Measurements from ENCODE around the gene FMO4. TPM values are rescaled to one million over a fixed set of nuclear protein-coding genes. Genes with fewer than 3 reads are reported as not detected.

The FMO4 gene
- 1.6 and 1.7 TPM in 2 replicates for total RNA-seq (2014; rRNA removed; shearing (Covaris generic))
- 0.82 and 1.4 TPM in 2 replicates for polyA plus RNA-seq (2016; fragmentation: Nextera tagmentation; extraction: Ambion mirVana)

DNA sequence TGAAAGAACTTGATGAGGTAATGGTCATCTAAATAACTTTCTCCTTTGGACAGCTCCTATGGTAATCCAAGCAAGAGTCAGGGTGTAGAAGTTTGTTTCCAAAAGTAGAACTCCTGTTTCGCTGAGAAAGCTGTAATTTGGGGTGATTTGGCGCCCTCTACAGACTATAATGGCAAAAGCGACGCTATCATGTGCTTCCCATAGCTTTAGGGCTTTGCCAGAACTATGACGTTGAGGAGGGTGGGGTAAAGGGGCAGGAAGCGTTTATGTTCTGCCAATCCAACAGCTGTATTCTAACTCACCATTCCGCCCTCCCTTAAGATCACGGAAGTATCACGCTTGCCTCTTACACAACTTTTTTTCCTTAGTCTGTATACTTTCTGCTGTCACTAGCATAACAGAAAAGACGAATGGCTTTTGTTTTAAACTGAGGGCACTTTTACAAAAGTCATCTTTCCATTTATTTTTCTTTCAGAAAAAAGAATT, at the start of gene FMO4:
FMO4 (plus strand) TSS at position 349 of the 486 bp plus-strand sequence. CDS start 5,643 bp downstream, outside the sequence.
- Histone ChIP-seq H3K4me2 (ENCODE audit: unreplicated experiment) (peak within 1 kb of the TSS; percentile 89), H4K20me1 (ENCODE audit: insufficient read depth) (no peaks in the 10 kb centered on the region), H3K9me3 (ENCODE audit: low read depth) (no peaks in the 10 kb centered on the region), H3K9ac (peak within 1 kb of the TSS; percentile 73), H3K4me1 (ENCODE audit: insufficient read depth) (peaks cover 5% of the 10 kb centered on the region; the same call in 1 of the 2 replicates), H2AFZ (peak within 1 kb of the TSS; percentile 85), H3K27me3 (replicated peaks; ENCODE audit: insufficient read depth) (0 out of 2 replicates have a peak, but pooled peaks cover 4% of the 10 kb centered on the region), H3K4me3 (peak within 1 kb of the TSS; percentile 68), H3K27ac (peak within 1 kb of the TSS; percentile 50), H3F3A (ENCODE audit: insufficient read depth) (peaks cover 6% of the 10 kb centered on the region; the same call in 1 of the 2 replicates), H3K9me2 (ENCODE audit: insufficient read depth) (no peaks in the 10 kb centered on the region), H3K79me2 (ENCODE audit: insufficient read depth) (no peaks in the 10 kb centered on the region), H3K36me3 (ENCODE audit: low read depth) (no peaks in the 10 kb centered on the region)
- no peak for TF ChIP-seq EZH2 (IDR thresholded peaks at IDR 0.05; ENCODE audit: insufficient read depth, poor library complexity, severe bottlenecking)
- TF ChIP-seq EZH2phosphoT487 (IDR thresholded peaks at IDR 0.05; ENCODE audit: insufficient read depth, low read depth) = no peak
- peak; percentile 99 for DNase-seq
- in situ Hi-C loops (cut with MboI) = loop anchor here (10.0 kb wide), 1 partner anchor 229 kb away; no protein-coding TSS in a partner anchor
- WGBS, 2 experiments (ENCODE audit: low coverage in 1 of 2, low lambda C conversion rate in 2 of 2, missing lambda C conversion rate in 2 of 2) = 1% methylated on average over 10 of the region's 10 CpGs

DNA sequence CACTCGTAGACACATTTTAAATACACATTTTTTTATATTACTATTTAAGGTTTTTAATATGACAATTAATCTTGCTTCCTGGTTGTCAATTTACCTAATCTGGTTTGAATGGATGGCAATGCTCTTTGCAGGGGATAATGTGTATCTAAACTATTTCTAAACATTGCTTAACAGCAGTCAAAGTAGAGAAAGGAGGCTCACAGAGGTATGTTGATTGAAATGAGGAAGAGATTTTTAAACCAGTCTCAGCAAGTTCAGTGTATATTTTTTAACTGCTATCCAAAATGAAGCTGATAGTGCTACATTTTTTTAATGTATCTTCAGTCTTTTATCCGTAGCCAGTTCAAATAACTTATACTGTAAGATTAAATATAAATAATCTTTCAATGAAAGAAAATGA, 48.3 kb upstream of the FMO4 start:
- in situ Hi-C loops (cut with MboI) = no loop called here
- TF ChIP-seq EZH2phosphoT487 (IDR thresholded peaks at IDR 0.05; ENCODE audit: insufficient read depth, low read depth) (no peak), EZH2 (IDR thresholded peaks at IDR 0.05; ENCODE audit: insufficient read depth, poor library complexity, severe bottlenecking) (no peak)
- no peaks in the 10 kb centered on the region for H3K9me3 ChIP-seq (ENCODE audit: low read depth)

DNA sequence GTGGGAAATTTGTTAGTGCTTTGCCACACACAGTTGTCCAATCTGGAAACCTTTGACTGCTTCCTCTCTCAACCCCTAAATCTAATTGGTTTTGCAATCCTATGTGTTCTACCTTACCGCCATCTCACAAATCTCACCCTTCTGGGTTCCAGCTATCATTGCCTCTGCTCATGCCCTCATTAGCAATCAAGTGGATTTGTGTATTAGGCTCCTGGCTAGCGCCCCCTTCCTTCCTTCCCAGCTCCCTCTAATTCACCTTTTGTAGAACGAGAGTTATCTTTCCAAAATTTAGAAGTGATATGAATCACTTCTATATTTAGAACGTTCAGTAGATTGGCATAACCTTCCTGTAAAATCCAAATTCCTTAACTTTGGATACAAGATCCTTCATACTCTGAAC, 47.1 kb upstream of the FMO4 start:
- no peak overlapping the region for H3K4me2 ChIP-seq (ENCODE audit: unreplicated experiment)
- H3K4me1 ChIP-seq (ENCODE audit: insufficient read depth) = no peaks in the 10 kb centered on the region
- no peak for TF ChIP-seq EZH2phosphoT487 (IDR thresholded peaks at IDR 0.05; ENCODE audit: insufficient read depth, low read depth)
- no peak for TF ChIP-seq EZH2 (IDR thresholded peaks at IDR 0.05; ENCODE audit: insufficient read depth, poor library complexity, severe bottlenecking)
- H3K27ac ChIP-seq = no peak overlapping the region
- in situ Hi-C loops (cut with MboI) = no loop called here
- no peak for DNase-seq
- no peaks in the 10 kb centered on the region for H3K9me2 ChIP-seq (ENCODE audit: insufficient read depth)
- H3K4me3 ChIP-seq = no peak overlapping the region
- H4K20me1 ChIP-seq (ENCODE audit: insufficient read depth) = no peaks in the 10 kb centered on the region
- H3K27me3 ChIP-seq (replicated peaks; ENCODE audit: insufficient read depth) = 0 out of 2 replicates have a peak, but pooled peaks cover 4% of the 10 kb centered on the region
- no peak overlapping the region for H2AFZ ChIP-seq
- WGBS, 2 experiments (ENCODE audit: low coverage in 1 of 2, low lambda C conversion rate in 2 of 2, missing lambda C conversion rate in 2 of 2) = 55 to 59% methylated on average over 4 of the region's 4 CpGs
- H3K79me2 ChIP-seq (ENCODE audit: insufficient read depth) = no peaks in the 10 kb centered on the region
- no peak overlapping the region for H3K9ac ChIP-seq
- H3F3A ChIP-seq (ENCODE audit: insufficient read depth) = no peaks in the 10 kb centered on the region
- no peaks in the 10 kb centered on the region for H3K36me3 ChIP-seq (ENCODE audit: low read depth)
- H3K9me3 ChIP-seq (ENCODE audit: low read depth) = no peaks in the 10 kb centered on the region

More for the DNA sequence above, 48.3 kb upstream of the FMO4 start:
- H3K36me3 ChIP-seq (ENCODE audit: low read depth) = no peaks in the 10 kb centered on the region
- no peak overlapping the region for H3K9ac ChIP-seq
- H3K27me3 ChIP-seq (replicated peaks; ENCODE audit: insufficient read depth) = 0 out of 2 replicates have a peak, but pooled peaks cover 4% of the 10 kb centered on the region
- H3F3A ChIP-seq (ENCODE audit: insufficient read depth) = no peaks in the 10 kb centered on the region
- H3K27ac ChIP-seq = no peak overlapping the region
- no peaks in the 10 kb centered on the region for H3K9me2 ChIP-seq (ENCODE audit: insufficient read depth)
- DNase-seq = no peak
- no peak overlapping the region for H3K4me3 ChIP-seq
- H3K4me2 ChIP-seq (ENCODE audit: unreplicated experiment) = no peak overlapping the region
- WGBS, 2 experiments (ENCODE audit: low coverage in 1 of 2, low lambda C conversion rate in 2 of 2, missing lambda C conversion rate in 2 of 2) = 51 to 55% methylated on average over 2 of the region's 2 CpGs
- H4K20me1 ChIP-seq (ENCODE audit: insufficient read depth) = no peaks in the 10 kb centered on the region
- H3K4me1 ChIP-seq (ENCODE audit: insufficient read depth) = no peaks in the 10 kb centered on the region
- H2AFZ ChIP-seq = no peak overlapping the region
- H3K79me2 ChIP-seq (ENCODE audit: insufficient read depth) = no peaks in the 10 kb centered on the region

DNA sequence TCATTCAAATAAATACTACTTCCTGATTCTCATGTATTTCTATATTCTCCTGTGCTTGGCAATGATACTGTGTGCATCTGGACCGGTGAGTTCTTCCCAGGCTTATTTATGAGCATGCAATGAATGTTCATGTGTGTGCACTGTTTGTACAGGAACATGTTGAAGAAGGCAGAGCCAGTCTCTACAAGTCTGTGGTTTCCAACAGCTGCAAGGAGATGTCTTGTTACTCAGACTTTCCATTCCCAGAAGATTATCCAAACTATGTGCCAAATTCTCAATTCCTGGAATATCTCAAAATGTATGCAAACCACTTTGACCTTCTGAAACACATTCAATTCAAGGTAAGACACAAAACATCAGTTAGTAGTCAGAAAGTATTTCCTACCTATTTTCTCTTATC, 46.6 kb upstream of the FMO4 start:
- no peak for TF ChIP-seq EZH2 (IDR thresholded peaks at IDR 0.05; ENCODE audit: insufficient read depth, poor library complexity, severe bottlenecking)
- TF ChIP-seq EZH2phosphoT487 (IDR thresholded peaks at IDR 0.05; ENCODE audit: insufficient read depth, low read depth) = no peak
- no peak overlapping the region for H3K4me3 ChIP-seq
- H3F3A ChIP-seq (ENCODE audit: insufficient read depth) = no peaks in the 10 kb centered on the region
- no peak overlapping the region for H2AFZ ChIP-seq
- H3K27me3 ChIP-seq (replicated peaks; ENCODE audit: insufficient read depth) = 0 out of 2 replicates have a peak, but pooled peaks cover 4% of the 10 kb centered on the region
- H3K4me1 ChIP-seq (ENCODE audit: insufficient read depth) = no peaks in the 10 kb centered on the region
- no peaks in the 10 kb centered on the region for H3K9me3 ChIP-seq (ENCODE audit: low read depth)
- H3K27ac ChIP-seq = no peak overlapping the region
- no peaks in the 10 kb centered on the region for H3K9me2 ChIP-seq (ENCODE audit: insufficient read depth)
- no peak overlapping the region for H3K9ac ChIP-seq
- H3K36me3 ChIP-seq (ENCODE audit: low read depth) = no peaks in the 10 kb centered on the region
- in situ Hi-C loops (cut with MboI) = no loop called here
- H3K4me2 ChIP-seq (ENCODE audit: unreplicated experiment) = no peak overlapping the region
- peak; percentile 36 for DNase-seq
- H3K79me2 ChIP-seq (ENCODE audit: insufficient read depth) = no peaks in the 10 kb centered on the region
- no peaks in the 10 kb centered on the region for H4K20me1 ChIP-seq (ENCODE audit: insufficient read depth)
- 0 to 7% methylated on average over 1 of the region's 1 CpG for WGBS, 2 experiments (ENCODE audit: low coverage in 1 of 2, low lambda C conversion rate in 2 of 2, missing lambda C conversion rate in 2 of 2)
